ENCODE data around the gene SERTAD1. TPM values are rescaled to one million over a fixed set of nuclear protein-coding genes. Genes with fewer than 3 reads are reported as not detected.

The SERTAD1 gene
- total and polyA plus RNA-seq, 2 of the 4 experiments (the other 2 are of a cell fraction) = 21.1 to 27.4 TPM

DNA sequence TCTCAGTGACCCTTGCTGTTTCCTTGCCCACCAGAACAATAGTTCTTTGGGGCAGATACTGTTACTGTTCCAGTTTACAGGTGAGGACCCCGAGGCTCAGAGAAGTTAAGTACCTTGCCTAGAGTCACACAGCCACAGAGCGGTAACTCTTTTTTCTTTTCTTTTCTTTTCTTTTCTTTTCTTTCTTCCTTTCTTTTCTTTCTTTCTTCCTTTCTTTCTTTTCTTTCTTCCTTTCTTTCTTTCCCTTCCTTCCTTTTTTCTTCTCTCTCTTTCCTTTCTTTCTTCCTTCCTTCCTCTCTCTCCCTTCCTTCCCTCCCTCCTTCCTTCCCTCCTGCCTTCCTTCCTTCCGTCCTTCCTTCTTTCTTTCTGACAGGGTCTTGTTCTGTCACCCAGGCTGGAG, 7.8 kb downstream of the SERTAD1 start:
- Histone ChIP-seq H4K20me1 (ENCODE audit: insufficient read depth, low read length) (no peaks in the 10 kb centered on the region), H3K4me3 (ENCODE audit: insufficient read depth, low read depth, low read length) (no peak overlapping the region), H2AFZ (replicated peaks; ENCODE audit: low read length, poor library complexity) (no peak overlapping the region), H4K5ac (ENCODE audit: low read depth, low read length) (no peak overlapping the region), H3K36me3 (ENCODE audit: control insufficient read depth, insufficient read depth, low read length) (peaks cover 9% of the 10 kb centered on the region), H2BK120ac (ENCODE audit: low read depth, low read length) (peak overlapping the region; percentile 58; the same call in 1 of the 2 replicates), H4K91ac (ENCODE audit: insufficient read depth, low read depth, low read length) (peak overlapping the region; percentile 31; the same call in 1 of the 2 replicates), H3K23ac (ENCODE audit: low read depth, low read length) (no peak overlapping the region), H3K18ac (ENCODE audit: low read depth, low read length) (no peak overlapping the region), H3K4me1 (ENCODE audit: control insufficient read depth, insufficient read depth, low read length) (peaks cover 9% of the 10 kb centered on the region), H3K14ac (replicated peaks; ENCODE audit: low read depth, low read length) (no peak overlapping the region), H3K4ac (ENCODE audit: low read depth, low read length) (peak overlapping the region; percentile 66; the same call in 1 of the 2 replicates), H3K9me3 (ENCODE audit: control insufficient read depth, insufficient read depth, low read length) (no peaks in the 10 kb centered on the region), H2BK15ac (ENCODE audit: low read depth, low read length) (no peak overlapping the region; the same call in 2 of the 3 replicates), H2AK9ac (replicated peaks; ENCODE audit: low read depth, low read length, poor library complexity) (no peak overlapping the region), H3K9ac (ENCODE audit: low read depth, low read length) (no peak overlapping the region), H2BK5ac (ENCODE audit: low read depth, low read length, poor library complexity, severe bottlenecking) (no peak overlapping the region), H3K27me3 (ENCODE audit: control insufficient read depth, insufficient read depth, low read length) (no peaks in the 10 kb centered on the region), H3K79me1 (ENCODE audit: low read depth in 1 of 2, low read length in 2 of 2) (peaks cover 0 to 17% of the 10 kb centered on the region in 2 experiments; a peak in 1 of 4 replicates), H2AK5ac (ENCODE audit: low read depth, low read length) (peak overlapping the region; percentile 81), H3K9me1 (ENCODE audit: insufficient read depth, low read length) (peaks cover 9% of the 10 kb centered on the region), H3K56ac (ENCODE audit: extremely low read depth, insufficient read depth, low read length) (no peak overlapping the region), H2BK20ac (ENCODE audit: low read depth, low read length) (no peak overlapping the region), H3K27ac (ENCODE audit: insufficient read depth, low read length) (no peak overlapping the region), H3K4me2 (ENCODE audit: low read depth, low read length) (no peak overlapping the region), H4K8ac (ENCODE audit: low read depth in 2 of 2, low read length in 2 of 2) (peak overlapping the region; percentile 50 to 90; a peak in 2 of 4 replicates)
- dilution Hi-C loops (cut with HindIII; ENCODE audit: low sequenced_read_pairs, unreplicated experiment) = no loop called here
- in situ Hi-C loops (cut with MboI; ENCODE audit: low sequenced_read_pairs) = no loop called here
- no peak for DNase-seq
- ATAC-seq (ENCODE audit: low read depth) = no peak
- BruUV-seq (replicated peaks) = no TSS peak
- intact Hi-C loops (cut with micrococcal nuclease) = no loop called here
- TF ChIP-seq RCOR1 (IDR thresholded peaks at IDR 0.05; ENCODE audit: insufficient replicate concordance, low read length) (no peak), FOS (IDR thresholded peaks at IDR 0.05; ENCODE audit: low read depth, low read length) (no peak), POLR2A (IDR thresholded peaks at IDR 0.05; ENCODE audit: low read depth, low read length) (no peak)
- TF ChIP-seq, protein P1, sequence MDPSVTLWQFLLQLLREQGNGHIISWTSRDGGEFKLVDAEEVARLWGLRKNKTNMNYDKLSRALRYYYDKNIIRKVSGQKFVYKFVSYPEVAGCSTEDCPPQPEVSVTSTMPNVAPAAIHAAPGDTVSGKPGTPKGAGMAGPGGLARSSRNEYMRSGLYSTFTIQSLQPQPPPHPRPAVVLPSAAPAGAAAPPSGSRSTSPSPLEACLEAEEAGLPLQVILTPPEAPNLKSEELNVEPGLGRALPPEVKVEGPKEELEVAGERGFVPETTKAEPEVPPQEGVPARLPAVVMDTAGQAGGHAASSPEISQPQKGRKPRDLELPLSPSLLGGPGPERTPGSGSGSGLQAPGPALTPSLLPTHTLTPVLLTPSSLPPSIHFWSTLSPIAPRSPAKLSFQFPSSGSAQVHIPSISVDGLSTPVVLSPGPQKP (IDR thresholded peaks at IDR 0.05; ENCODE audit: borderline replicate concordance, low read depth, low read length) = no peak
- ChIA-PET CTCF (no interaction called here), POLR2A (ENCODE audit: unreplicated experiment) (interaction anchor here (1.3 kb wide), 1 partner anchor 8 kb away, joined by 4 read pairs; no protein-coding TSS in a partner anchor)
- WGBS, 2 experiments (ENCODE audit: extremely low coverage in 2 of 2, insufficient read length in 1 of 2) = 90% methylated on average over 2 of the region's 3 CpGs; no CpG with 5 or more reads in 1 of the 2 experiments

Data from IMR-90 (cell line).